ENCODE data around the gene APOL4.

DNA sequence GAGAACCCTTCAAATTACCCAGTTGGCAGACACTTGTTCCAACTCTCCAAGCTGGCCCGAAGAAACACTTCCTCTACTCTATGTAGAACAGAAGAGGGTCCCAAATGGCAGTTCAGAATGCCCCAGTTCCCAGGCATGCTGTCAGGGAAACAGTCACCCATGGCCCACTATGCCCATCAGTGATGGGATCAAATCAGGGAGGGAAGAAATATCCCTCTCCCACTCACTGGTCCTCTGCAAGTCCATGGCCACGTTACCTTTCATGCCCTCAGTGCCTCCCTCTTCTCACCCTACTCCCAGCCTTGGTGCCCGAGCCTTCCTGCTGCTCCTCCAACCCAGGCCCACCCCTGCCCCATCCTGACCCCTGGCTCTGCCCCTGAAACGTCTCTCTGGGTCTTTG, 57.7 kb downstream of the APOL4 start:
- TF ChIP-seq, protein P1, sequence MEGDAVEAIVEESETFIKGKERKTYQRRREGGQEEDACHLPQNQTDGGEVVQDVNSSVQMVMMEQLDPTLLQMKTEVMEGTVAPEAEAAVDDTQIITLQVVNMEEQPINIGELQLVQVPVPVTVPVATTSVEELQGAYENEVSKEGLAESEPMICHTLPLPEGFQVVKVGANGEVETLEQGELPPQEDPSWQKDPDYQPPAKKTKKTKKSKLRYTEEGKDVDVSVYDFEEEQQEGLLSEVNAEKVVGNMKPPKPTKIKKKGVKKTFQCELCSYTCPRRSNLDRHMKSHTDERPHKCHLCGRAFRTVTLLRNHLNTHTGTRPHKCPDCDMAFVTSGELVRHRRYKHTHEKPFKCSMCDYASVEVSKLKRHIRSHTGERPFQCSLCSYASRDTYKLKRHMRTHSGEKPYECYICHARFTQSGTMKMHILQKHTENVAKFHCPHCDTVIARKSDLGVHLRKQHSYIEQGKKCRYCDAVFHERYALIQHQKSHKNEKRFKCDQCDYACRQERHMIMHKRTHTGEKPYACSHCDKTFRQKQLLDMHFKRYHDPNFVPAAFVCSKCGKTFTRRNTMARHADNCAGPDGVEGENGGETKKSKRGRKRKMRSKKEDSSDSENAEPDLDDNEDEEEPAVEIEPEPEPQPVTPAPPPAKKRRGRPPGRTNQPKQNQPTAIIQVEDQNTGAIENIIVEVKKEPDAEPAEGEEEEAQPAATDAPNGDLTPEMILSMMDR (IDR thresholded peaks at IDR 0.05; ENCODE audit: borderline replicate concordance, extremely low read depth, low read length, poor library complexity, severe bottlenecking): no peak
- TF ChIP-seq EZH2 (IDR thresholded peaks at IDR 0.05; ENCODE audit: borderline replicate concordance, low read depth, low read length, severe bottlenecking): no peak

All from DND-41 (cell line).